ENCODE measurements around the gene MIS12. TPM values are rescaled to one million over a fixed set of nuclear protein-coding genes. Genes with fewer than 3 reads are reported as not detected.

Gene MIS12
- total and polyA plus RNA-seq, 2 of the 13 experiments (the other 11 are each of a cell fraction or from before 2014, with no cell fraction given), result 13.4 to 28.0 TPM

DNA sequence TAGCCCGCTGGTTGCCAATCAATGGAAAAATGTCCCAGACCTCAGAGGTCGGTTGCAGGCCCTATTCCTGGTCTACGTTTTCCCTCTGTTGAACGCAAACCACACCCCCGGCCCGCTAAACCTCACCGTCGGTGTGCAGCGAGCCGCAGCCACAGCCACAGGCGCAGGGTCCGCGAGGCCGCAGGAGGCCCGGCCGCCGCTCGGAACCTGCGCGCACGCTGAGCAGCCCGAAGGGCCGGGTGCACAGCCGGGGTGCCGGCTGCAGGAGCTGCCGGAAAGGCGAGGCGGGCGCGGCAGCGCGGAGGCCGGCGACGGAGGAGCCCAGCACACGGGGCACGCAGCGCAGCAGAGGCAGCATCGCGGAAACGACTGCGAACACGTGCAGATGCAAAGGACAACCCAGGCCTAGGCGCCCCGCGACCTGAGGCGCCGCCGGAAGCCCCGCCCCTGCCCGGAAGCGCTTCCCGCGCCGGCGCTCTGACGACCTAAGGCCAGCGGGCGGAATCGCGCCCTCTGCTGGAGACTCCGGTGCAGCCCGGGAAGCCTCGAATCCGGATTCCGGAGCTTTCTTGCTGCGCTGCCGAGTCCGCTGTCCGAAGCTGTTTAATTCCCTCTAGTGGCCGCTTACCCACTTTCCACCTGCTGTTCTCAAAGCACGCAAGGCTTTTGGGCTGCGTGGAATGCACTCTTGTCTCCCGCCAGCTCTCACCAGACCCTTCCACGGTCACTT, 47.5 kb upstream of the MIS12 start, which contains the start of gene C1QBP (continued):
- TF ChIP-seq, protein P1, sequence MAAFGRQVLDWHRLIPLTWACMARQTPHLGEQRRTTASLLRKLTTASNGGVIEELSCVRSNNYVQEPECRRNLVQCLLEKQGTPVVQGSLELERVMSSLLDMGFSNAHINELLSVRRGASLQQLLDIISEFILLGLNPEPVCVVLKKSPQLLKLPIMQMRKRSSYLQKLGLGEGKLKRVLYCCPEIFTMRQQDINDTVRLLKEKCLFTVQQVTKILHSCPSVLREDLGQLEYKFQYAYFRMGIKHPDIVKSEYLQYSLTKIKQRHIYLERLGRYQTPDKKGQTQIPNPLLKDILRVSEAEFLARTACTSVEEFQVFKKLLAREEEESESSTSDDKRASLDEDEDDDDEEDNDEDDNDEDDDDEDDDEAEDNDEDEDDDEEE (CRISPR knock-in tag; IDR thresholded peaks at IDR 0.05), result peak; percentile 70; the same call in 1 of the 2 replicates
- TF ChIP-seq NFRKB (IDR thresholded peaks at IDR 0.05) (no peak), ZNF251 (CRISPR knock-in tag; IDR thresholded peaks at IDR 0.05) (no peak), SMYD3 (CRISPR knock-in tag; IDR thresholded peaks at IDR 0.05) (no peak), FOXJ3 (CRISPR knock-in tag; IDR thresholded peaks at IDR 0.05; ENCODE audit: borderline replicate concordance) (no peak), NFE2L1 (CRISPR knock-in tag; IDR thresholded peaks at IDR 0.05; ENCODE audit: borderline replicate concordance) (no peak), ELF4 (CRISPR knock-in tag; IDR thresholded peaks at IDR 0.05; ENCODE audit: borderline replicate concordance) (no peak), SNAI1 (CRISPR knock-in tag; IDR thresholded peaks at IDR 0.05; ENCODE audit: borderline replicate concordance) (peak; percentile 78; the same call in 1 of the 2 replicates), GLI4 (CRISPR knock-in tag; IDR thresholded peaks at IDR 0.05; ENCODE audit: borderline replicate concordance) (peak; percentile 86; the same call in 1 of the 2 replicates), BRD4 (CRISPR knock-in tag; IDR thresholded peaks at IDR 0.05) (peak; percentile 86), ZBTB21 (CRISPR knock-in tag; IDR thresholded peaks at IDR 0.05) (no peak), ZFP1 (CRISPR knock-in tag; IDR thresholded peaks at IDR 0.05) (no peak), CREB1 (IDR thresholded peaks at IDR 0.05) (no peak), CREB1 (CRISPR knock-in tag; IDR thresholded peaks at IDR 0.05) (no peak), ZNF121 (CRISPR knock-in tag; IDR thresholded peaks at IDR 0.05) (peak; percentile 50), MAFK (conservative IDR thresholded peaks at IDR 0.05 in 1 of 2, IDR thresholded peaks at IDR 0.05 in 1 of 2; ENCODE audit: low read length in 2 of 2) (no peak), RNF2 (conservative IDR thresholded peaks at IDR 0.05; ENCODE audit: low read depth) (peak; percentile 97)
- TF ChIP-seq, protein P2, sequence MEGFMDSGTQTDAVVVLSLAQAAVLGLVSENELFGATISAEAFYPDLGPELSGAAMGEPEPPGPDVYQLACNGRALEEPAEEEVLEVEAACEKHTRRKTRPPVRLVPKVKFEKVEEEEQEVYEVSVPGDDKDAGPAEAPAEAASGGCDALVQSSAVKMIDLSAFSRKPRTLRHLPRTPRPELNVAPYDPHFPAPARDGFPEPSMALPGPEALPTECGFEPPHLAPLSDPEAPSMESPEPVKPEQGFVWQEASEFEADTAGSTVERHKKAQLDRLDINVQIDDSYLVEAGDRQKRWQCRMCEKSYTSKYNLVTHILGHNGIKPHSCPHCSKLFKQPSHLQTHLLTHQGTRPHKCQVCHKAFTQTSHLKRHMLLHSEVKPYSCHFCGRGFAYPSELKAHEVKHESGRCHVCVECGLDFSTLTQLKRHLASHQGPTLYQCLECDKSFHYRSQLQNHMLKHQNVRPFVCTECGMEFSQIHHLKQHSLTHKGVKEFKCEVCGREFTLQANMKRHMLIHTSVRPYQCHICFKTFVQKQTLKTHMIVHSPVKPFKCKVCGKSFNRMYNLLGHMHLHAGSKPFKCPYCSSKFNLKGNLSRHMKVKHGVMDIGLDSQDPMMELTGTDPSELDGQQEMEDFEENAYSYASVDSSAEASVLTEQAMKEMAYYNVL (CRISPR knock-in tag; IDR thresholded peaks at IDR 0.05; ENCODE audit: borderline replicate concordance), result peak; percentile 63; the same call in 1 of the 2 replicates
- TF ChIP-seq, protein P3, sequence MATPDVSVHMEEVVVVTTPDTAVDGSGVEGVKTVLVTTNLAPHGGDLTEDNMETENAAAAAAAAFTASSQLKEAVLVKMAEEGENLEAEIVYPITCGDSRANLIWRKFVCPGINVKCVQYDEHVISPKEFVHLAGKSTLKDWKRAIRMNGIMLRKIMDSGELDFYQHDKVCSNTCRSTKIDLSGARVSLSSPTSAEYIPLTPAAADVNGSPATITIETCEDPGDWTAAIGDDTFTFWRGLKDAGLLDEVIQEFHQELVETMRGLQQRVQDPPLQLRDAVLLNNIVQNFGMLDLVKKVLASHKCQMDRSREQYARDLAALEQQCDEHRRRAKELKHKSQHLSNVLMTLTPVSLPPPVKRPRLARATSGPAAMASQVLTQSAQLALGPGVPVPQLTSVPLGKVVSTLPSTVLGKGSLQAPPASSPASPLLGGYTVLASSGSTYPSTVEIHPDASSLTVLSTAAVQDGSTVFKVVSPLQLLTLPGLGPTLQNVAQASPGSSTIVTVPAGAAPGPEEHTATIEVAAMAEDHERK (CRISPR knock-in tag; IDR thresholded peaks at IDR 0.05; ENCODE audit: low read depth), result no peak
- TF ChIP-seq, protein P4, sequence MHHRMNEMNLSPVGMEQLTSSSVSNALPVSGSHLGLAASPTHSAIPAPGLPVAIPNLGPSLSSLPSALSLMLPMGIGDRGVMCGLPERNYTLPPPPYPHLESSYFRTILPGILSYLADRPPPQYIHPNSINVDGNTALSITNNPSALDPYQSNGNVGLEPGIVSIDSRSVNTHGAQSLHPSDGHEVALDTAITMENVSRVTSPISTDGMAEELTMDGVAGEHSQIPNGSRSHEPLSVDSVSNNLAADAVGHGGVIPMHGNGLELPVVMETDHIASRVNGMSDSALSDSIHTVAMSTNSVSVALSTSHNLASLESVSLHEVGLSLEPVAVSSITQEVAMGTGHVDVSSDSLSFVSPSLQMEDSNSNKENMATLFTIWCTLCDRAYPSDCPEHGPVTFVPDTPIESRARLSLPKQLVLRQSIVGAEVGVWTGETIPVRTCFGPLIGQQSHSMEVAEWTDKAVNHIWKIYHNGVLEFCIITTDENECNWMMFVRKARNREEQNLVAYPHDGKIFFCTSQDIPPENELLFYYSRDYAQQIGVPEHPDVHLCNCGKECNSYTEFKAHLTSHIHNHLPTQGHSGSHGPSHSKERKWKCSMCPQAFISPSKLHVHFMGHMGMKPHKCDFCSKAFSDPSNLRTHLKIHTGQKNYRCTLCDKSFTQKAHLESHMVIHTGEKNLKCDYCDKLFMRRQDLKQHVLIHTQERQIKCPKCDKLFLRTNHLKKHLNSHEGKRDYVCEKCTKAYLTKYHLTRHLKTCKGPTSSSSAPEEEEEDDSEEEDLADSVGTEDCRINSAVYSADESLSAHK (CRISPR knock-in tag; IDR thresholded peaks at IDR 0.05; ENCODE audit: borderline replicate concordance), result no peak

Measured in HepG2 (cell line).